Amniotic stem cell (primary cell): ENCODE results near the gene SEL1L.
"Not testable (repeated sequence)": the region's sequence is repeated elsewhere in the genome, so short reads cannot be mapped to it uniquely, and the experiment has no call there.

Experiments
- DNase-seq: peaks from one replicate; lab custom pipeline; 2025; lab: John Stamatoyannopoulos, UW

The SEL1L gene

DNA sequence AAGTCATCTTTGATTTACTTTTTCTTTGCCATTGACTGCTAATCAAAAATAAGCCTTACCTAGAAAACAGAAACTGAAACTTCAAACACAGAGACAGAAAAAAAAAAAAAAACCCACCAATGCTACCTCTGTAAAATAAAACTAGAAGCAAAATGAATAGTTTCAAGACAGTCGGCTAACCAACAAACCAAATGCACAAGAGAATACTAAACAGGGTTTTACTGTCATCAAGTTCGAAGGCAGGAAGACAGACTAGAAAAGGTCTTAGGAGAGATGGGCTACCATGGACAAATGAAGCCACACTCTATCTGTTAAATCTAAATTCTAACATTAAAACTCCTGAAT is 59.5 kb downstream of the SEL1L start:
- DNase-seq, result no peak

DNA sequence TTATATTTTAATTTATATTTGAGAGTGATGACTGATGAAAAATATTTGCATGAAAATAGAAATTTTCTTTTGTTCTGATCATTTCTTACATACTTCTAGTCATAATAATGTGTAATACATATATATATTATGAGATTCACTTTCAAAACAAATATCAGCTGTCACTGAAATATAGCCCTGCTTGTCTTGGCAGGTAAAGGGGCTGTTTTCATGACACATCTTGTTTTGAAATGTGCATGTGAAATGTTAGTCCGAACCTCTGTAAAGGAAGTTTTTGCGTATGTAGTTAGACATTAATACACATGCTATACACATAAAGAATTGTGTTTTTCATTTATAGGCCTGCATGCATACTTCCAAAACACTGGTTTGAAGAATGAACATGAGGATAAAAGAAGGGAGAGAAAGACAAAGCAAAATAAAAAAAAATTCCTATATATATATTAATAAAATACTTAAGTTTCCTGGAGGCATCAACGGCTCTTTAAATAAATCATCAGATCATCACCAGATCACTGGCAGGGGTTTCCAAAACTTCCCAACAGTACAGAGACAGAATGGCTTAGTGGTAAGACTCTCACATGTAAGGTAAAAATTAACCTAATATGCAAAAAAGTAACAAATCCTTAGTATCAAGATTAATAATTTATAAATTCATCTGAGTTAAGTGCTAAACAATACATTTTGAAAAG is 60.1 kb downstream of the SEL1L start:
- no peak for DNase-seq

DNA sequence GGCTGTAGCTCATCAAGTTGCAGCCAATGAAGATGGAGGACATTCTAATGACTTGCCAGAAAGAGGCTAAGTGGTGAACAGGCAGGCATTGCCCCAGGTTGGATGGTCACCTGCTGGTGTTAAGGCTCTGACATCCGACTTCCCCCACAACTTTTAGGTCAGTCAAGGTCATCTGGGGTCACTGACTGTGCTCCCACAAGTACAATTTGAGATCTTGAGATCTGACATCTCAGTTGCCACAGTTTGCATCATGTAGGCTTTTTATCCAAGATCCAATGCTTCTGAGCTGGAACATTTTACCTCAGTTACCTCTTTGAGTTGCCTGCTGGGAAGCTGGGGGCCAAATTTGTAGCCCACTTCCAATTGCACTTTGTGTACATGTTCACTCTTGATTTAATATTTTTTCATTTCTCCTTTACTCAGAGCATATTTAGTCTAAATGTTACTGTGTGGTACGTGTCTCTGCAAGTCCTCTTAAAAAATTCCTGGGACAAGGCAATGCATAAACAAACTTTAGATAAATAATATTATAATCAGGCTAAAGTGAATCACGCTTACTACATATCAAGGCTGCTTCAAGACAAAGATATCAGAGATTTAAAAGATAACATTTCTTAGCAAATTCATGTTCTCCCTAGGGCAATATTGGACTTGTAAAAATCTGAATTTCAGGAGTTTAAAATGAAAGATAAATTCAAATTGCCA is 61.4 kb downstream of the SEL1L start:
- DNase-seq, result no peak

DNA sequence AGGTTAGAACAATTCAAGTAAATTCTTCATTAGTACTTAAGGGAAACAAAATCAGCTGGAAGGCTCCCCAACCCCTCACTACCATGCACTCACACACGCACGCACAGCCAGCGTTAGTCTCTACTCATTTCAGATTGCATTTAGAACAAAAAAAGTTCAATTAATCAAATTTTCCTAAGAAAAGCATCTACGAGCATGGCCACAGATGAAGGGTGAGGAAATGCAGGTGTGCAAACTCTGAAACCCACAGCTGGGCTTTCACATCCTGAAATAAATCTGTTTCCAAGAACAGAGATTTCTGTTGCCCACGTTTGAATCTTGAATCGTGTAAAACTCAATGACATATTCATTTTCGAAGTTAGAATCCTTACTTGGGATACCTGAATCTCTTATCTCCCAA is 62.6 kb downstream of the SEL1L start:
- DNase-seq, result no peak

DNA sequence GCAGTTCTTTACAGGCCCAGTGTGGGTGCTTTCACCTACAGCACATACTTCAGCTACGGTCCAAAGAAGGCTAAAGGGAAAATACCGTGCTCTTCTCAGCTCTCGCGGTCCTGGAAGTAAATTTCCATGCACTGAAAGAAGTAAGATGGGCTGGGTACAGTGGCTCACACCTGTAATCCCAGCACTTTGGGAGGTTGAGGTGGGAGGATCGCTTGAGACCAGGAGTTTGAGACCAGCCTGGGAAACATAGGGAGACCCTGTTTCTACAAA is 63.2 kb downstream of the SEL1L start:
- not testable (repeated sequence) for DNase-seq

DNA sequence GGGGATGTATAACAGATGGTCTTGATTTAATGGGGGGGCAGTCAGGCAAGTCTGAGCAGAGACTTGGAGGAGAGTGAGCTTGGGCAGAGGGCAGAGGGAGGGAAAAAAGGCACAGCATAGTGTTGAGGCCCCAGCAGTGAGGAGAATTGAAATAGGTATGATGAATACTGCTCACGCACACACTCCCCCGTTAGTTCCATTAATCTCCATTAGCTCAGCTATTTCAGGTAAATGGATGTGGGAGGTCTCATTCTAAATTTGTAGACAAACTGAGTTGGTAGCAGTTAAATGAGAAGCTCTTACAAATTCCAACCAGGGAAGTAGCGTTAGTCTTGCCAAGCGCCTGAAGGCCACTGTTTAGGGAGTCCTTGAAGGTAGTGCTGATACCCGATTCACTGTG is 66.8 kb downstream of the SEL1L start:
- DNase-seq, result no peak

DNA sequence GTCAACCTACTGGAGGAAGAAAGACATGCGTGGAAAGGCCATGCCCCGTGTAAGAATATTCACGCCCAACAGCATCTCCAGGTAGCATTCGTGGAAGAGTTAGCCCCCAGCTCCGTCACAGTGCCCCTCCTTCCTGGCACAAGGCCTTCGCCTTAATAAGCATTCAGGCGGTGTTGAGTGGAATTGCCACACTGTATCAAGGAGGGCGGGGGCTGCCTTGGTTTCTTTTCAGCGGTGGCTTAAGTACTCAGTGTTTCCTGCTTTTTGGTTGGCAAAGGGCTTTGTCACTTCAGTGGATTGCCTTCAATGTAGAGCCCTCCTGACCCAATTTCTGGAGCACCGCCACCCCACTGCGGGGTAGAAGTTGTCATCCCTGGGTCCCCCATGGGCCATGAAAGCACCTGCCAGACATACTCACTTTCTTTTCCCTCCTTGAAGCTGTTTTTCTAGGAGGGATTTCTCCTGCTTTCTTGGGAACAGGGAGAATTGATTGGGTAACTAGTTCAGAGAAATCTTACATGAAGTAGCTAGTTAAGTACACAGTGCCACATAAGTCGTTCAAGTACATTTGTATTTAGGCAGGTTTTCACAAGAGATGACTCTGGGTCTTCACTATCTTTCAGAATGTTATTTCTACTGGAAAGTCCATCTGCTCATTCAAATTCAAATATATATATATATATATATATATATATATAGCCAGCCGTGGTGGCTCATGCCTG is 68.0 kb downstream of the SEL1L start:
- DNase-seq, result no peak

DNA sequence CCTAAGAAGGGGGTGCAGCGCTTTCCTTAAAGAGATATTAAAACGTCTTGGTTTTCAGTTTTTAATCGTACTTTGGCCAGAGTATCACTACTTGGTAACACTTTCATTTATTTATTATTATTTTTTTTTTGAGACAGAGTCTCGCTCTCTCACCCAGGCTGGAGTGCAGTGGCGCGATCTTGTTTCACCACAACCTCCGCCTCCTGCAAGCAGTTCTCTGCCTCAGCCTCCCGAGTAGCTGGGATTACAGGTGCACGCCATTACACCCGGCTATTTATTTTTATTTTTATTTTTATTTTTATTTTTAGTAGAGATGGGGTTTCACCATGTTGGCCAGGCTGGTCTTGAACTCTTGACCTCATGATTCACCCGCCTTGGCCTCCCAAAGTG is 68.7 kb downstream of the SEL1L start:
- DNase-seq, result not testable (repeated sequence)

DNA sequence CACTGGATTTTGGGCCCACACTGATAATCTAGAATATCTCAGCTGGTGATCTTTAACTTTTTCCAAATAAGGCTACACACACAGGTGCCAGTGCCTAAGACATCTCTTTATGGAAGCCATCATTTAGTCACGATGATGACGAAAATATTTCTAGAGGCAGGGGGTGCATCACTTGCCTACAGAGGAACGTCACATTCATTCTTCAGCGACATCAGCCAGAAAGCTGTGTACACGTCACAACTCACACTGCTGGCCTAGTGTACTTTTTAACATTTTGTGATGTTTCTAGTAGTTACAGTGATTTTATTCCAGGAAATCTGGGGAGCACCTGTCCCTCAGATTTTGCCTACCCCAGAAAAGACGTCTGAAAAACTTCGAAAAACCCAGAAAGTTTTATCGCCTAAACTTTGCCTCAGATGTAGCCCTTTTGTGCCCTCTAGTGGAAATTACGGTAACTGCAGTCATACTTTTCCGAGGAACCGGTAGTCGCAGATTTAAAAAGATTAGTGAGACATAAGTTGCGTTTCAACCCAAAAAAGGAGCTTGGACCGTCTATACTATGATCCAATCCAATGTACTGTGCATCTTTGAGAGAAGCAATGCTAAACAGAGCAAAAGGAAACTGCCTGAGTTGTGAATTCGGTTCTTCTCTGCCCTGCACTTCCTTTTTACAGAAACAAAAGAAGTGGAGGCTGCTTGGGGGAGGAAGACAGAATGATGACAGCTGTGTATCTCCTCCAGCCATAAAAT is 69.2 kb downstream of the SEL1L start:
- peak; percentile 3 for DNase-seq

DNA sequence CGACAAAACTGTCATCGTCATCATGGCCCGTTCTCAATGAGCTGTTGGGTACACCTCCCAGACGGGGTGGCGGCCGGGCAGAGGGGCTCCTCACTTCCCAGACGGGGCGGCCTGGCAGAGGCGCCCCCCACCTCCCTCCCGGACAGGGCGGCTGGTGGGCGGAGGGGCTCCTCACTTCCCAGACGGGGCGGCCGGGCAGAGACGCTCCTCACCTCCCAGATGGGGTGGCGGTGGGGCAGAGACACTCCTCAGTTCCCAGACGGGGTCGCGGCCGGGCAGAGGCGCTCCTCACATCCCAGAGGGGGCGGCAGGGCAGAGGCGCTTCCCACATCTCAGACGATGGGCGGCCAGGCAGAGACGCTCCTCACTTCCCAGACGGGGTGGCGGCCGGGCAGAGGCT is 71.3 kb downstream of the SEL1L start:
- not testable (repeated sequence) for DNase-seq

DNA sequence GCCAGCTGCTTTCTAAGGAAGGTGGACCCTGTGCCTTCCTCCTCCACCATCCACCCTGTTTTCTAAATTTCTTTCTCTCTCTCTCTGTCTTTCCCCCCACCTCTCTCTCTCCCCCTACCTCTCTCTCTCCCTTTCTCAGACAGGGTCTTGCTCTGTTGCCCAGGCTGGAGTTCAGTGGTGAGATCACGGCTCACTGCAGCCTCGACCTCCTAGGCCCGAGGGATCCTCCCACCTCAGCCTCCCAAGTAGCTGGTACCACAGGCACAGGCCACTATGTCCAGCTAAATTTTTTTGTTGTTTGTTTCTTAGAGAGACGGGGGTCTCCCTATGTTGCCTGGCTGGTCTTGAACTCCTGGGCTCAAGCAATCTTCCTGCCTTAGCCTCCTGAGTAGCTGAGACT is 73.7 kb downstream of the SEL1L start:
- no peak for DNase-seq

DNA sequence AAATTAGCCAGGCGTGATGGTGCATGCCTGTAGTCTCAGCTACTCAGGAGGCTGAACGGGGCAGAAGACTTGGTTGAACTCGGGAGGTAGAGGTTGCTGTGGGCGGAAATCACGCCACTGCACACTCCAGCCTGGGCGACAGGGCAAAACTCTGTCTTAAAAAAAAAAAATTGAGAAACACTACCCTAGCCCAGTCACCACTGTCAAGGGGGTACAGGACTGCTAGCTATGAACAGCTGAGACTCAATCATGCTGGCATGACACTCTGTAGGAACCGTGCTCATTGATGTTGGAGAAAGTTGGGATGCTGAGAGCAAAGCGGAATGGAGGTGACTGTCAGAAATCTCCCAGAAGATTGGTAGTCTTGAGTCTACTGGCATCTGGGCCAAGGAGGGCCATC is 75.3 kb downstream of the SEL1L start:
- no peak for DNase-seq

DNA sequence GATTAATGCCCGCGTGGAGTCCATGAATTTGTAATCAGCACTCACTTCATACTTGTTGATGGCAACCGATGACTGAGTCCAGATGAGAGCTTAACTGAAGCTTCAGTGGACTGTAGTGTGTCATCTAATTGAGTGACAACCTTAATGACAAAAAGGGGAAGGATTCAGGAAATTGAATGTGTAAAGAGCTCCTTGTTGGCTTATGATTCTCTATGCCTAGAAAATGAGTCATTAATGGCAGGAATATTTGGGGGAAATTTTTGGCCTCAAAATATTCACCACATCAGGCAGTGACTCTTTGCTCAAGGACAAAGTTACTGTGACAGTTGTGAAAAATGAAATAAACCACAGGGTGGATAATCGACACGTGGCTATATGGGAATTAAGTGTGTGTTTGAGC is 78.3 kb downstream of the SEL1L start:
- no peak for DNase-seq

DNA sequence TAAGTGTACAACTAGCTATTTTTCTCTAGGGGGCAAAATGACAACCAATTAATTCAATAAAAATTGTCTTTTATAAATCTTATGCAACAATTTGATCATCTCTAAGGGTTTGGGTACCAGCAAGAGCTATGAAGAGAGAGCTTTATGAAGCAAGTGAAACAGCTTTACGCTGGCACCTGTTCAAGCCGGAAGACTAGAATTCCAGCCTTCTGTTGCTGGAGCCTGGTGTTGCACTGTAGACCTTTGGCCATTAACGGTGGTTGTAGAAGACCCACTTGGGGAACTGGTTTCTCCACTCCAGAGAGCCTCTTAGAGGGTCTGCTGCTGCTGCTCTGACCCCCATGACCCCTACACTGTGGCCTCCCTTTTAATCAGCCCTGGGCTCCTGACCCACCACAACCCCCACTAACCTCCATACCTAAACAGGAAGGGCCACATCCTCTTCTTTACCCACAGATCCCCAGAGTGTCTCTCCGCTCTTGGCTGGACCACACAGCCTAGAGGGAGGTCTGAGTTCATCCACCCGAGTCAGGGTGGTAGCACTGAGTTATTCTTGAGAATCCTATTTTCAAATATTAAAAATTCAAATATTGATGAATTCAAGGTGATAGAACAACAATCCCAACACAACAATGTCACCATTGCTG is 79.0 kb downstream of the SEL1L start:
- no peak for DNase-seq

DNA sequence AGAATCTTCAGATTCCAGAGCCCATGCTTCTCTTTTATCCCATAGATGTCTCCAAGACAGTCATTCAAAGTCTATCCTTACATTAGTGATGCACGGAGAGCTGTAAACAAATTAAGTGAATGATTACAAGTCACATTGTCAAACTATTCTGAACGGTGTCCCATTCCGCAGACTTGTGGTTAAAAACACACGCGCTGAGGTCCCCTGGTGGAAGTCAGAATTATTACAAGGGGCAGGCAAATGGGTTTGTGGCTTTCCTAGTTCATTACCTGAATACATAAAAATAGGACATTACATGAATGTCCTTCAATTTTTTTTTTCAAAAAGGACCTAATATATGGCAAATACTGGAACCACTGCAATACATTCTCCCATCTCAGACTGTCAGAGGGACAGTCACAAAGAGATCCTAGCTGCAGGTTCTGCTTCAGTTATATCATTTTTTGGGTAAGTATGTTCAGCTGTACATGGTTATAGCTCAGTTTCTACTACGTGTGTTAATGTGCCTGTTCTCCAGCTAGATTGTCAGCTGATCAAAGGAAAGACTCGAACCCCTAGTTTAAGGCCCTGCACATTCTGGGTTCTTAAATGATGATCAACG is 80.4 kb downstream of the SEL1L start:
- peak; percentile 3 for DNase-seq

DNA sequence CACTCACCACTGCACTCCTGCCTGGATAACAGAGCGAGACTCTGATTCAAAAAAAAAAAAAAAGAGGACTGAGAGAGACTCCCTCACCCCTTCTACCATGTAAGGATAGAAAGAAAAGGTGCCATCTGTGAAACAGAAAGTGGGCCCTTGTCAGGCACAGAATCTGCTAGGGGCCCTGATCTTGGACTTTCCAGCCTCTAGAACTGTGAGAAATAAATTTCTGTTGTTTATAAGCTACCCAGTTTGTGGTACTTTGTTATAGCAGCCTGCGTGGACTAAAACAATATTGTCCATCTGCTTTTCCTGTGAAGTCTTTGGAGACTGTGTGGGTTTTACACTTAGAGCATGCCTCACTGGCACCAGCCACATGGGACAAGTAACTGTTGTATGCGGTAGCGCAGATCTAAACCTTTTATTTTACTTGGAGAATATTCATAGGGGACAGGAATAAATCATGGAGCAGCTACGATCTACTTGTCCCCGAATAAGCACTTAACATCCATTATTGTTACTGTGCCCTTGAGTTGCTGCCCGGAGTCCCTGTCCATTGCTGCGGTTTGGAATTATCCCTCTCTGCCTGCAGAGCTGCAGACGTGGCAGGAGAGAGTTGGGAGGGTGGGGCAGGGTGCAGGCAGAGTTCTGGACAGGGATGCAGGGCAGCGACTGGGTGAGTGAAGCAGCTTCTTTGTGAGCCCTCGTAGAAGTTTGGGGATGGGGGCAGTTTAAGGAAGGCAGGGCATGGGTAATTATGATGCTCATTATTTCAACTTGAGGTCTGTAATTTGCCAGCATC is 81.1 kb downstream of the SEL1L start:
- no peak for DNase-seq

DNA sequence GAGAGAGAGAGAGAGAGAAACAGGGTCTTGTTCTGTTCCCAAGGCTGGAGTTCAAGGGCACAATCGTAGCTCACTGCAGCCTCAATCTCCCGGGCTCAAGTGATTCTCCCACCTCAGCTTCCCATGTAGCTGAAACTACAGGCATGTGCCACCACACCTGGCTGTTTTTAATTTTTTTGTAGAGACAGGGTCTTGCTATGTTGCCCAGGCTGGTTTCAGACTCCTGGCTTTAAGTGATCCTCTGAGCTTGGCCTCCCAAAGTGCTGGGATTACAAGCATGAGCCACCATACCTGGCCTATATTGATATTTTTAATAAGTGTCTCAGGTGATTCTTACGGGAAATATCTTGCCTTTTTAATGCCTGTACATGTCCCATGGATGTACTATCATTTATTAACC is 82.7 kb downstream of the SEL1L start:
- no peak for DNase-seq

DNA sequence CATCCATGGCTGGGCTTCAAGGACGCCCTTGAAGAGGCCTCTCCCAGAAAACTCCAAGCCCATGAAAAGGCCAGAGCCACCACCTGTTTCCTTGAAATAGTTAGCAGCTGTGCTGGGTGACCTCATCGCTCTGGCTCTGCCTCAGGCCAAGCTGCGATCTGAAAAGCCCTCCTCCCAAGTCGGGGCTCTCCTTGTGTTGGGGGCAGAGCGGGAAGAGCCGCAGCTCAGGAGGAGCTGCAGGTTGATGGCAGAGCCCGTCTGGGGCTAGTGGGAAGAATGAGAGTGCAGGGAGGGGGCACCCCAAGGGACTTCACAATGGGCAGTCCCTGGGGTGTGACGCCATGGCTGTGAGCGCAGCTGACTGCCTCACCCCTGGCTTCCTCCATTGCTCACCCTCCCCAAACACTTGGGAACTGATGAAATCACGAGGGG is 83.5 kb downstream of the SEL1L start:
- DNase-seq, result no peak

DNA sequence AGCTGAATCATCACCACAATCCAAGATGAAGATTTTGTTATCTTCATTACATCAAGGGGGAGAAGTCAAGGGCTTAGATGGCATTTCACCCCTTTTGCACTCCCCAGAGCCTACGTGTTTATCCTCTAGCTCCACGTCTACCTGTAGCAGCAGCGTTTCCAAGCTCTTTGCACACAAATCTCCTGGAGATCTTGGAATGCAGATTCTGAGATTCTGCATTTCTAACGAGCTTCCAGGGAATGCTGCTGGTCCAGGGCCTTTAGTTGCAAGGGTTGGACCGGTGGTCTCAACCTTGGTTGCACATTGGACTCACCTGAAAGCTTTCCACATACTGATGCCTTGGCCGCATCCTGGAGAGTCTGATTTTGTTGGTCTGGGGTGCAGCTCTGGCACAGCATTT is 84.1 kb downstream of the SEL1L start:
- DNase-seq, result no peak

DNA sequence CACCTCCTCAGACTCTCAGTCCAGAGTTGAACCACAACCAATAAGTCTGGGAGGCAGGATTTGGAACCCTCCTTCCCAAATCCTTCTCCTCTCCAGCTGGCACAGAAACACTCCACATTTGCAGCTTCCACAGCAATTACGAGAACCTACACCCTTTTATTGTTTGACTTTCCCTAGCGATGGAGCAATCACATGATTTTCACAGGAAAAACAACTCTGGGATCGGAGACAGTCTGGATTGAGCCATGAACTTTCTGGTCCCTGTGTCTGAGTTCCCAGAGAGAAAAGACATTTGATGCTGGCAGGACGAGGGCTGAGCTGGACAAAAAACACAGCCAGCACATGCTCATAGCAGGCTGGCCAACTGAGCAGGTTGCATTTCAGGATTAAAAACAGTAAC is 84.5 kb downstream of the SEL1L start:
- no peak for DNase-seq
